GM18498 (cell line): Measurements from ENCODE around the gene RGS9.

Source experiments
- ATAC-seq: cut with Tn5 transposase; IDR thresholded peaks from one replicate; pipeline ENCODE4 v1.9.1; 2021; ENCODE audit warnings: mild to moderate bottlenecking, moderate library complexity; ENCODE audit not compliant: unreplicated experiment

Gene RGS9

DNA sequence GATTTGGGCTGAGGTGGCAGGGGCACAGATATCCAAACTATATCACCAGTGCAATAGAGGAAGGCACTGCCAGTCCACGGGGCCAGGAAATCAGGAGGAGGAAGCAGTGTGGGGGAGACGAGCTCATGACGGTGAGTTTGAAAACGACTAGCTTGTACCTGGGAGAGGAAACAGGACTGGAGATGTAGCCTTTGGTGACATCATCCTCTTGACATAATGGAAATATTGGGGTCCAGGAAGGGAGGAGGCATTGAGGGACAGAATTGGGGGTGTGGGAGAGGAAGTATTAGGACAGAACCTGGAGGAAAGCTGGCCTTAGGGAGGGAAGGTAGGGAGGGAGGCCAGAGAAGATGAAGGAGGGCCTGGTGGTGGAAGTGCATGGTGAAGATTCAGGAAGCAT is 109.1 kb downstream of the RGS9 start:
- no peak for ATAC-seq

DNA sequence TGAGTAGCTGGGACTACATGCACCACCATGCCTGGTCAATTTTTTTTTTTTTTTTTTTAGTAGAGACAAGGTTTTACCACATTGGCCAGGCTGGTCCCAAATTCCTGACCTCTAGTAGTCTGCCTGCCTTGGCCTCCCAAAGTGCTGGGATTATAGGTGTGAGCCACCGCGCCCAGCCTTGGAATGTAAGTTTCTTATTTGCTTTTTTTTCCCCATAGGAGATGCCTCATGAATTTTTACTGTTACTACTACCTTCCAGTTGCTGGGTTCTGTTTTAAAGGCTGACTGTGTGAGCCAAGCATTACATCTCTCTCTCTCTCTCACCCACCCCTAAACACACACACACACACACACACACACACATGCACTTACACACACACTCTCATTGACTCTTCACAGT is 112.6 kb downstream of the RGS9 start:
- ATAC-seq: no peak

DNA sequence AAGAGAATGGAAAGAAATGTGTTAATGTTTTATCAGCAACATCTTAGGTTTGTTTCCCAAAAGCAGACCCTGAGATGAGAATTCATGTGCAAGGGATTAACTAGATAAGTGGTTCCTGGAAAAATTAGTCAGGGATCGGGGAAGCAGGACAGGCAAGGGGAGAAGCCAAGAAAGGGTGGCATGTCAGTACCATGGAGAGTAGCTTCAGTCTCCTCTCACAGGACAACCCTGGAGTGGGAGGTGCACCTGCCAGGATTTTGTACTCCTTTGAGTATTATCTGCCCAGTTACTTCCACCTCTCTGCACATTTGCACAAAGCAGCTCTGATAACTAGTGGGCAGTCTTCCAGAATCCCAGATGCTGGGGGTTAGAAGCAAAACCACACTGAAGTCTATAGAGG is 117.0 kb downstream of the RGS9 start:
- no peak for ATAC-seq

DNA sequence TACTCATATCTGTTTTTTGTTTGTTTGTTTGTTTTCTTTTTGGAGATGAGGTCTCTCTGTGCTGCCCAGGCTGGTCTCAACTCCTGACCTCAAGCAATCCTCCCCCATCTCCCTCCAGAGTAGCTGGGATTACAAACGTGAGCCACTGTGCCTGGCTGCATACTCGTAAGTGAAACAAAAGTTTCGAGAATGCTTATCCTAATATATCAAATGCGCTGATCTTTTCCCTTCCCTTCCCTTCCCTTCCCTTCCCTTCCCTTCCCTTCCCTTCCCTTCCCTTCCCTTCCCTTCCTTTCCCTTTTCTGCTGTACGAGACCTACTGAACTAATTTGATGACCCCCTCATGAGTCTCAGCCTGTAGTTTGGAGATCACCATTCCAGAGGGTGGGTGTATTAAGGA is 122.1 kb downstream of the RGS9 start:
- no peak for ATAC-seq

DNA sequence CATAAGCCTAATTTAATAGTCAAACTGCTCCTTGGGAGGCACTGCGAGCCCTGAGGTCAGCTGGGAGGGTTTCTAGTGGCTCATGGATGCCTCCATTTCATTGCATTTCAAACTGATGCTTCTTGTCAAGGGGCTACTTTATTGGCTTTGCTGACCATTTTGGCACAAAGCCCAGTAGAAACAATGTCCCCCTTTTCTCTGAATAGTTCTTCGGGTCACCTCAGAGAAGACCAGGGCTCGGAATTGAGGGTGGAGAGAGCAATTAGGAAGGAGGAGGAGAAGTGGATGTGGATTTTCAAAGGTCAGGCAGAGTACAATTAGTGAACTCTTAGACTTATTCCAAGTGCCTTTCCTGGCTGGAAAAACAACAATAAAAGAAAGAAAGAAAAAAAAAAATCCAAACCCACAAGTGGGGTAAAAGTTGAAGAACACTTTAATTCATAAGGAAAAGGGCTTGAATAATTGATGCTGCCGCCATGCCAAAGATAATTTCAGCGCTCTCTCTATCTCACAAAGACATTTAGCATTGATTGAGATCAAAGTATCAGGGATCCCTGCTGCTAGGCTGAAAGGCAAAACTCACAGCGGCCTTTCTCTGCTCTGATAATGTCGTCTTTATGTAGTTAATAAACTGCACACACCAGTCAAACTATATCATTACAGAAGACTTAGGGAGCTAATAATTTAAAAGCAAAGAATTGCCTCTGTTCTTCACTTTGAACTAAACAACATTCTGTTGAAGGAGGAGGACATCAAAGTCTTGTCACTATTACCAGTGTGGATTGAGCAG is 122.7 kb downstream of the RGS9 start:
- ATAC-seq: no peak

DNA sequence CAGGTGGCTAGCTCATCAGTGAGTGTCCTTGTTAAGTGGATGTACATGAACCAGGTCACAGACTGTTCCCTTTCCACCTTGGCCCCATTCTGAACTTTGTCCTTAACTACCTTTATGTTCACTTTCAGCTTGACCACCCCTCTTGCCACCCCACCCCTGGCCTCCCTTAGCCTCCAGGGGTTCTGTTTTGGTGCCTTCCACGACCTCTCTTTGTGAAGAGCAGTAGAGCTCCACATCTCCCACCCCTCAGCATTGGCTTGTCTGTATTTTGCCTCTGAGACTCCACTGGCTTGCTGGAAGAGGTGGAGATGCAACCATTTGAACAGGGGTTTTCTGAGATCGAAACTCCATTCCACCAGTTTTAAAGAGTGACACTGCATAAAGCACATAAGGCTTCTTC is 123.5 kb downstream of the RGS9 start:
- ATAC-seq: no peak

DNA sequence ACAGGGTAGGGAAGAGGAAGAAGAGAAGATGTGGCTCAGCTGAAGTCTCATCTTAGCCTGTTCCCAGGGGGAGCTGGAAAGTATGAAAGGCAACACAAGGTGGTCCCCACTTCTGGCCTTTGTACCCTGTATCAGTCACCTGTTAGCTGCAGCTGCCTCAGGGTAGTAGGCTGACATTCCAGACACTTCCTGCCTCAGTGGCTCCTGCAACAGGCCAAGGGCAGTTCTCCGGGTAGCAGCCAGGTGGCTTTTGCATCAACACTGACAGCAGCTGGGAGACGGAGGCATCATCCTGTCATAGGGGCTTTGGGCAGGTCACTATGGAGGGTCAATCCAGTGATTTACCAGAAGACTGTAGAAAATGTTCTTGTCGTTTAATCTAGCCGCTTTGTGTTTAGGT is 124.0 kb downstream of the RGS9 start:
- no peak for ATAC-seq

DNA sequence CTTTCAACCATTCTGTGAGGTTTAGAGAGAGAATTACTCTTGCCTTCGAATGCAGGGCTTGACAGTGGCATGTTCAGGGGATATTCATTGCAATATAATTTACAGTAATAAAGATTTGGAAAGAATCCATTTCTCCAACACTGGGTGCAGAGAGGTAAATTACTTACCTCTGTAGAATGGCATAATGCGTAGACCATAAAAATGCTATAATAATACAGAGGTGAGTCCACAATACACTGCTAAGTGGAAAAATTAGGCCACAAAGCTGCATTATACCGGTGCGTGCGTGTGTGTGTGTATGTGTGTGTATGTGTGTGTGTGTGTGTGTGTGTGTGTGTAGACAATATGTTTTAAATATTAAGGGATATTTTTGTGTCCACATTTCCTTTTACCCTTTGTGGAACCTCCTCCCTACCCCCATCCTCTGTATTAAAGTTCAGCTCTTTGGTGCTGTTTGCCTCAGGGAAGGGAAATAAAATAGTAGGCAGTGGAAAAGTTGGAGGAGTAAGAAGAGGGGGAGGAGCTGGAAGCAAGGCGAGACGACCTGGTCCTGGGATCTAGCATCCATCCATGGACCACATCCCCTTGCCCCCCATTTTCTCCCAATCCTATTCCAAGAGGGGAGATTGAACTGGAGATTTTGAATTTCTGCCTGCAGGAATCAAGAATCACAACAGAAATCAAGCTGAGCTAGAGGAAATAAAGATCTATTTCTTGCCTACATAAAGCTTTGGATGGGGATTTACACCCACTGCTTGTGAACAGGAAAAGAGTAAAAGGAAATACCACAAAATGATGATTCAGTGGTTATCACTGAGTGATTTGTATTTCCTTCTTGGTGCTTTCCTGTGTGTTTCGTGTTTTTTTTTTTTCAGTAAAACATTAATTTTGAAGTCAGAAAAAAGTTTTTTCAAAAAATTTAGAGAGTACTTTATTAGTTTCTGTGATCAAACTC is 124.8 kb downstream of the RGS9 start:
- ATAC-seq: no peak

DNA sequence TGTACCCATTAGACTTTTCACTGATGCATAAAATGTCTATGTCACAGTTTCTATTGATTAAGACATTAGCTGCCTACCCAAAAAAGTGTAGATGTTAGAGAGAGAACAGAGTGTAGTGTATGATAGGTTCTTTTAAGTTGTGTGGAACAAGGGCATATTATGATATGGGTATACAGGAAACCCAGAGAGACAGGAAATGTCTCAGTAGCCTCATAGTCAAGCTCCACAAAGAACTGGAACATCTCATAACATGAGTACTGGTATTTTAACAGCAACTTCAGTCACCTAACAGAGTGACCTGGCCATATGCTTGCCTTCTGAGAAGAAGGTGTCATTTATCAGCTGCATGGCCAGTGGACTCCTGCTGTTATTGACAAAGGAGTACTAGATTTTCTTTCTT is 128.1 kb downstream of the RGS9 start:
- no peak for ATAC-seq

DNA sequence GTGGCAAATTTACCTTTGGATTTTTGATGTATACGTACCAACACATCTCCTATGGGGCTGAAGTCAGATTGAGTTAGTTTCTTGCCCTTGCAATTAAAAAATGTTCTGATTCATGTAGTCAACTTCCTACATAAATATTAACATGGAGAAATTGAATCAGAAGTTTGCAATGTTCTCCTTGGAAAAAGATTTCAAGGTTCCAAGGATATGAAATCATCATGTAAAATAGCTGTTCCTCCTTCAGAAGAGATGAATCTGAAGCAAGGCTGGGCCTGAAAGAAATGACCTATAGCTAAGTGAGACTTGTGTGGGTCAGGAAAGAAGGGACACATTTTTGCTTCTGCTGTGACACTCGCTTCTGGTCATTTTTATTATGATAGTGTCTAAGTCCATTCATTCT is 131.7 kb downstream of the RGS9 start:
- ATAC-seq: no peak

DNA sequence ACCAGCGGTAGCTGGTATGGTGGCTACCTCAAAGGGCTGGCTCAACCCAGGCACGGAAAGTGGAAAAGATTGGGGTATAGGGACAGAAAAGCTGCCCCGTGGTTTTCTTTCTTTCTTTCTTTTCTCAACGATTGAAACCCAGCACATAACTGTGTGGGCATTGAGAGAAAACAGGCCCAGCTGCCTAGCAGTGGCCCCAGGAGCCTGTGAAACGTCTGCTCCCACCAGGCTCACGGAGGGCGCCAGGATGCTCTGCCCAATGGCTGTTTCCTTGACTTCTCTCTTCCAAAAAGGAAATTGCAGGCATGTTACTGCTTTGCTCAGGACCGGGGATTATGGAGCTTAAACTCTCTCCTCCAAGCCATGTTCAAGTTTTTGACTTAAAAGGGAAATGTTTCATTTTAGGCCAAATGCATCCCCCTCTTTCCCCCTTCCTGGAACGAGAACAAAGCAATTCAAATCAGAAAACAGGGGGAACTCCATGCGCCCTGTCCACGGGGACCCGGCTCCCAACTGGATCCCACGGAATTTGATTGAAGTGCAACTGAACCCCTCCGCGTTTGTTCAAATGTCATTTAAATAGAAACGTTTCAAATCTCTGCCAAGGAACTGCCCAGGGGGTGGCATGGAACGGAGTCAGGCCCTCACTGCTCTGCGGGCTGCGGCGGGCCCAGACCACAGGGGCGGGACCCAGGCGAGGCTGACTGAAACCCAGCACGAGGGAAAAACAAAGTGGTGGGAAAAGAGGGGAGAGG is 133.5 kb downstream of the RGS9 start:
- ATAC-seq: no peak

DNA sequence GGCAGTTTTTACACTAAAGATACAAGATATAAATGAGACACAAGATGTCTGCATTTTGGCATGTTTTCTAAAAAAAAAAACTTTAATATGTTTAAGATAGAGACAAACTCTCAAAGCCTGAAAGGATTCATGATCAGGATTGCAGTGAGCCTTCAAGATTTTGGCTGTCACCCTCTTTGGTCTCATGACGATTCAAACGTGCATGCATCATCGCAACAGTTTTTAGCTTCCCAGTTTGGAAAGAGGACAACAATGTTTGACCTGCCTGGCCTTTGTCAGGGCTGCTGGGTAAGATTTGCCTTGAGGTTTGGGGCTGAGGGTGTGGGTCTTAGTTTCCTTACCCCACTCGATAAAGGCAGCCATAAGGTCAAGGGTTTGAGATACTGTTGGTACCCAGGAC is 134.1 kb downstream of the RGS9 start:
- no peak for ATAC-seq
